Thyroid gland (tissue), 4 donors: ENCODE measurements around the gene AGK. TPM values are rescaled to one million over a fixed set of nuclear protein-coding genes. Genes with fewer than 3 reads are reported as not detected.
A peak's percentile ranks its signal among the peaks of the same experiment; 100 is the strongest.

Source experiments
- DNase-seq, 2 donors: peaks; one replicate each; pipeline ENCODE4 v3.0.0-alpha.2; 2019
- H3K27ac ChIP-seq, 3 donors: fragments of 200-600 bp; sonication (generic); 1 replicate in 2 of 3; 2 replicates in 1 of 3; pipeline ENCODE4 v1.5.1; 2016 to 2019; ENCODE audit warnings: mild to moderate bottlenecking in 1 of 3, moderate library complexity in 1 of 3
- H3K27me3 ChIP-seq: fragments of 200-600 bp; sonication (generic); one replicate; pipeline ENCODE4 v1.5.1; 2019
- H3K36me3 ChIP-seq, 2 donors: fragments of 200-600 bp; sonication (generic); one replicate each; pipeline ENCODE4 v1.5.1; 2016 to 2019
- H3K4me1 ChIP-seq, 2 donors: fragments of 200-600 bp; sonication (generic); one replicate each; pipeline ENCODE4 v1.5.1; 2017 to 2019
- H3K4me3 ChIP-seq, 3 donors: fragments of 200-600 bp; sonication (generic); replicated peaks in 1 of 3; 1 replicate in 2 of 3; 2 replicates in 1 of 3; pipeline ENCODE4 v1.5.1; 2016; ENCODE audit warnings: mild to moderate bottlenecking in 1 of 3
- H3K9me3 ChIP-seq: fragments of 200-600 bp; sonication (generic); one replicate; pipeline ENCODE4 v1.5.1; 2017
- POLR2A ChIP-seq, 2 donors: fragments of 450-650 bp; IDR thresholded peaks; one replicate each; pipeline ENCODE4 v1.6.1; 2017; ENCODE audit warnings: antibody characterized with exemption in 2 of 2, mild to moderate bottlenecking in 2 of 2, moderate library complexity in 1 of 2
- WGBS, 2 donors: methylation state at CpG; one replicate each; pipeline ENCODE4 v1.1.5; 2017; 5-methylcytosine and 5-hydroxymethylcytosine counted together
- intact Hi-C: fragments of 100-400 bp; cut with DNase I; formaldehyde crosslinking; loops from one replicate; pipeline ENCODE4 v1.15.1; 2023
- total RNA-seq, 4 donors: library from RNA; depleted of rRNA; stranded (reverse); fragments of >200 nt; gene quantifications; one replicate each; pipeline ENCODE4 v1.2.3, GENCODE V29; 2016
- TF ChIP-seq, protein P1 (sequence below), 6 experiments: fragments of 200-600 bp in 3 of 6; fragments of 450-650 bp in 3 of 6; sonication (generic) in 3 of 6; IDR thresholded peaks; one replicate each; pipeline ENCODE4 v1.5.1; 2016 to 2019; ENCODE audit warnings: antibody characterized with exemption in 6 of 6, mild to moderate bottlenecking in 2 of 6, inconsistent platforms in 1 of 6, moderate library complexity in 1 of 6

The AGK gene
- total RNA-seq, 4 donors from 2014 or later = 28.2 to 36.7 (median 32.2) TPM

DNA sequence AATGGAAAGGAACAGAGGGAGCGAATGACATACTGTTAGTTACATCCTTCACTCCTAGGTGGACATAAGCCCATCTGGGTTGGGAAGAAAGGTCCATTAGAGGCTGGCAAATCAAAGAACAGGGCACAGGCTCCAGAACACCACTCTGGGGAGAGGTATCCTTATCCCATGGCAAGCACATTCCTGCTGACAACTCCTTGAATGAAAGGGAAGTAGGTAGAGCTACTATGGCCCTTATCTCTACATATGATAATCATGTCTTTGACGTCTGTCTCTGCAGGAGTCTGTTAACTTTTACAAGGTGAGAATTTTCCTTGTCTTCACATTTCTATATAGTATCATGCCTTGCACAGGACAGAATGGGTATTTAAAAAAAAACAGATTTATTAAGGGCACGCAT, 140.3 kb downstream of the AGK start:
- 91 to 96% methylated on average over 3 of the region's 3 CpGs for WGBS, 2 donors

DNA sequence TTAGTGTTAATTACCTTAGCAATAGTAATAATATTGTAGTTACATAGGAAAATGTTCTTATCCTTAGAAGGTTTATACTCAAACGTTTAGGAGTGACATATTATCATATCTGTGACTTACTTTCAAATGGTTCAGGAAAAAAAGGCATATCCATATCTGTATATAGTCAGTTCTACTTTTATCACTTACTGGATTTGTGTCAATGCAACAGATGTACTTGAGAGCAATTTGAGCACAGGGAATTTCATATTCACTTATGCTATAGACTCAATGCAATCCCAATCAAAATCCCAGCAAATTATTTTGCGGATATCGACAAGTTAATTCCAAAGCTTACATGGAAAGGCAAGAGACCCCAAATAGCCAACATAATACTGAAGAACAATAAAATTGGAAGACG, 140.8 kb downstream of the AGK start:
- no peak overlapping the region for H3K4me3 ChIP-seq
- no peaks in the 10 kb centered on the region for H3K9me3 ChIP-seq
- TF ChIP-seq, protein P1, sequence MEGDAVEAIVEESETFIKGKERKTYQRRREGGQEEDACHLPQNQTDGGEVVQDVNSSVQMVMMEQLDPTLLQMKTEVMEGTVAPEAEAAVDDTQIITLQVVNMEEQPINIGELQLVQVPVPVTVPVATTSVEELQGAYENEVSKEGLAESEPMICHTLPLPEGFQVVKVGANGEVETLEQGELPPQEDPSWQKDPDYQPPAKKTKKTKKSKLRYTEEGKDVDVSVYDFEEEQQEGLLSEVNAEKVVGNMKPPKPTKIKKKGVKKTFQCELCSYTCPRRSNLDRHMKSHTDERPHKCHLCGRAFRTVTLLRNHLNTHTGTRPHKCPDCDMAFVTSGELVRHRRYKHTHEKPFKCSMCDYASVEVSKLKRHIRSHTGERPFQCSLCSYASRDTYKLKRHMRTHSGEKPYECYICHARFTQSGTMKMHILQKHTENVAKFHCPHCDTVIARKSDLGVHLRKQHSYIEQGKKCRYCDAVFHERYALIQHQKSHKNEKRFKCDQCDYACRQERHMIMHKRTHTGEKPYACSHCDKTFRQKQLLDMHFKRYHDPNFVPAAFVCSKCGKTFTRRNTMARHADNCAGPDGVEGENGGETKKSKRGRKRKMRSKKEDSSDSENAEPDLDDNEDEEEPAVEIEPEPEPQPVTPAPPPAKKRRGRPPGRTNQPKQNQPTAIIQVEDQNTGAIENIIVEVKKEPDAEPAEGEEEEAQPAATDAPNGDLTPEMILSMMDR (IDR thresholded peaks at IDR 0.05) = no peak
- no peak for TF ChIP-seq POLR2A (IDR thresholded peaks at IDR 0.05)
- no peaks in the 10 kb centered on the region for H3K27me3 ChIP-seq
- 89 to 90% methylated on average over 4 of the region's 4 CpGs for WGBS, 2 donors
- H3K27ac ChIP-seq = no peak overlapping the region
- intact Hi-C loops = no loop called here
- H3K36me3 ChIP-seq = no peaks in the 10 kb centered on the region
- no peak for DNase-seq
- peaks cover 11 to 19% of the 10 kb centered on the region in 2 donors for H3K4me1 ChIP-seq

More for the DNA sequence above, 140.3 kb downstream of the AGK start:
- H3K27ac ChIP-seq = no peak overlapping the region
- H3K36me3 ChIP-seq = no peaks in the 10 kb centered on the region
- no peak for DNase-seq
- peaks cover 9 to 16% of the 10 kb centered on the region in 2 donors for H3K4me1 ChIP-seq
- intact Hi-C loops = no loop called here
- no peak overlapping the region for H3K4me3 ChIP-seq
- no peaks in the 10 kb centered on the region for H3K27me3 ChIP-seq
- no peak for TF ChIP-seq POLR2A (IDR thresholded peaks at IDR 0.05)
- TF ChIP-seq, protein P1 (IDR thresholded peaks at IDR 0.05) = no peak
- H3K9me3 ChIP-seq = no peaks in the 10 kb centered on the region

DNA sequence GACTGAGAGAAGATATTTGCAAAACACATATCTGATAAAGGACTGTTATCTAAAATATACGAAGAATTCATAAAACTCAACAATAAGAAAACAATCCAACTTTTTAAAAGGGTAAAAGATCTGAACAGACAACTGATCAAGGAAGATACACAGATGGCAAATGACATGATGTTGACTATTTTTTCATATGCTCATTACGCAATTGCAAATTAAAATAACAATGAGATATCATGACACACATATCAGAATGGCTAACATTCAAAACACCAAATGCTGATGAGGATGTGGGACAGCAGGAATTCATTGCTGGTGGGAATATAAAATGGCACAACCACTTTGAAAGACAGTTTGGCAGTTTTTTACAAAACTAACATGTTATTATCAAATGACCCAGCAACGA, 141.9 kb downstream of the AGK start:
- no peak for TF ChIP-seq POLR2A (IDR thresholded peaks at IDR 0.05)
- TF ChIP-seq, protein P1 (IDR thresholded peaks at IDR 0.05) = no peak
- 97 to 98% methylated on average over 3 of the region's 3 CpGs for WGBS, 2 donors
- no peak overlapping the region for H3K4me3 ChIP-seq
- H3K27me3 ChIP-seq = no peaks in the 10 kb centered on the region
- no peak for DNase-seq
- H3K9me3 ChIP-seq = no peaks in the 10 kb centered on the region
- H3K4me1 ChIP-seq = peaks cover 11 to 26% of the 10 kb centered on the region in 2 donors
- H3K27ac ChIP-seq = no peak overlapping the region
- intact Hi-C loops = no loop called here
- no peaks in the 10 kb centered on the region for H3K36me3 ChIP-seq

DNA sequence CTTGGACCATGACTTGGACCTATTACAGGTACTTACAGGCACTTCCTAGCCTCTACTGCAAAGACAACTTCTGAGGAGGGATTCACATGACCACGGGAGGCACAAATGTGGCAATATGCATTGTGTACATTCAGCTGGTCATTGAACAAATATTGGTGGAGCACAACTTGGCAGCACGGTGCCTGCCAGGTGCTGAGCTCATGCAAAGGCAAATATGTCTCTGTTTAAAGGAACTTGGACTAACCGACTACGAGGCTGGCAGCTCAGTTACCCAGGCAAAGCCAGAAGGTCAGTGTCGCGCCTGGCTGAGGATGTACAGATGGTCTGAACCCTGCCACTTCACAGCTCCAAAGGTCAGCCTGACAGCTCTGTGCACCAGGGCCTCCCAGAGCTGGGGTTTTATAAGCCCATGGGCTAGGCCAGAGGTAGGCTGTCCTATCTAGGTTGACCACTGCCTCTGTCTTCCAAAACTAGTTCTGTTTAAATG, 144.6 kb downstream of the AGK start:
- Histone ChIP-seq H3K9me3 (no peaks in the 10 kb centered on the region), H3K4me3 (no peak overlapping the region), H3K36me3 (no peaks in the 10 kb centered on the region), H3K27ac (peak overlapping the region in 1 of 3 donors; percentile 38), H3K27me3 (no peaks in the 10 kb centered on the region), H3K4me1 (peaks cover 16 to 34% of the 10 kb centered on the region in 2 donors)
- DNase-seq = peak in 1 of 2 donors; percentile 9
- TF ChIP-seq, protein P1 (IDR thresholded peaks at IDR 0.05) = no peak
- no peak for TF ChIP-seq POLR2A (IDR thresholded peaks at IDR 0.05)
- intact Hi-C loops = no loop called here
- 59 to 64% methylated on average over 6 of the region's 6 CpGs for WGBS, 2 donors

DNA sequence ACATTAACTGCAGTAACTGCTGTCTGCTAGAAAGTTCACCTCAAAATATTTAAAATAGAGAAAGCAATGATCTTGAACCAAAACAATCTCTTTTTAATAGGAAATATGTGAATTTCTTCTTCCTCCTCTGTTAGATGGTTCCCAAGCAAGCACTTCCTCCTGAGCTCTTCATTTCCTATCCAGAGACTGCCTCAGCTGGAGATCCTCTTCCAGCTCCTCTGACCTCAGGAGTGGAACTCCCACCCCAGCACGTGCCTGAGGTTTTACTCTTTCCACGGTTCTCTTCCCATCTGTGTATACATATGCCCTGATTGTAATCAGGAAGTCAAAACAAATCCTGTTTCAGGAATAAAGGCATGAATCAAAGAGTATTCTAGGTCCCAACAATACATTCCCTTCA, 145.1 kb downstream of the AGK start:
- Histone ChIP-seq H3K27ac (peak overlapping the region in 2 of 3 donors; percentile 9 to 38), H3K4me3 (no peak overlapping the region), H3K27me3 (no peaks in the 10 kb centered on the region), H3K9me3 (no peaks in the 10 kb centered on the region), H3K4me1 (peaks cover 16 to 35% of the 10 kb centered on the region in 2 donors), H3K36me3 (no peaks in the 10 kb centered on the region)
- no peak for TF ChIP-seq POLR2A (IDR thresholded peaks at IDR 0.05)
- TF ChIP-seq, protein P1 (IDR thresholded peaks at IDR 0.05) = no peak
- 15 to 19% methylated on average over 2 of the region's 2 CpGs for WGBS, 2 donors
- intact Hi-C loops = no loop called here
- no peak for DNase-seq
